Measurements from ENCODE around the gene SCLT1.
"Not testable (repeated sequence)": the region's sequence is repeated elsewhere in the genome, so short reads cannot be mapped to it uniquely, and the experiment has no call there.

SCLT1 gene

DNA sequence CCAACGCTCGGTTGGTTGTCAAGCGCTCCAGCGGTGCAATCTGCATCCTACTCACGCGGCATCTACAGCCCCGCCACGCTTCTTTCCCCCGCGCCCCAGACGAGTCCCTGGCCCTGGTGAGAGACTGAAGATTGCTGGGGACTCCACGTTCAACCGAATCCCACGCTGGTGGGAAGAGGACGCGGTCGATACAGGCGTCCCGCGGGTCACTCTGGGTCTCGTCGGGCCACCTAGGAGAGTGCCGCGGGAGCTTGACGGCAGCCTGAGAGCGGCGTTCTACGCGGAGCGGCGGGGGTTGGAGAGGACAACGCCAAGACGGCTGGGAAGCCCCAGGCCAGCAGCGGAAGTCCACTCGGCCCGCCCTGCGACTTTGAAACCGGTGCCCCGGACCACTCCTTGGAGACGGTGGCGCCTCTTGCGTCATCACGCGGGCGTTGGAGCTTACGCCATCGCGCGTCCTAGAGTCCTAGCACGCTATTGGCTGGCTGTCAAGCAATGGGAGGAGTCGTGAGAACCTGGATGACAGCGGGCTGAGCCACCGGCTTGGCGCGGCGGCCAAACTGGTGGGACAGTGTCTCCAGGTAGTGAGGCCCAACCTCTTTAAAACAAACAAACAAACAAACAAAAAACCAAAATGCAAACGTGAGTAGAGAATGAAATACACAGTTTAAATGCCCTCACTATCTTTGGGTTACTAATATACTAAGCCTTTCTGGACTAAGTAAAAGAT, at the start of gene SCLT1:
TSS of gene SCLT1 (minus strand) at position 349 of the 730 bp plus-strand sequence. CDS start 436 bp downstream, outside the sequence.
- DNase-seq (ENCODE audit: low read depth), result peak; percentile 95

DNA sequence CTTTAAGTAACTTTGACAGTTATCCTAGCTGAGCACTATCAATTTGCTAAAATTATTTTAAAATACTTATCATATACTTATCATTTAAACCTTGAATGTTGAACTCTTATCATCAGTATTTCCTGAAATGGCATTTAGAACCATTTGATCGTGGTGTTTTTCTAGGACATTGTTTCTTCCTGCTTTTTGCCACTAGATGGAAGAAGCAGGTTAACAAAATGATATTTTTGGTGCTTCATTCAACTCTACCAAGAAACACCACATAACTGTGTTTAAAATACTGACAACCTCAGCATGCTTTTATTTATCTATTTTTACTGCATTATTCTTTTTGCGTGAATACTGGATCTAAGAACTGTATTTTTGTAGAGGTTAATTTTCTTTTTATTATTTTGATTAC, 47.2 kb upstream of the SCLT1 start:
- DNase-seq (ENCODE audit: low read depth), result no peak

DNA sequence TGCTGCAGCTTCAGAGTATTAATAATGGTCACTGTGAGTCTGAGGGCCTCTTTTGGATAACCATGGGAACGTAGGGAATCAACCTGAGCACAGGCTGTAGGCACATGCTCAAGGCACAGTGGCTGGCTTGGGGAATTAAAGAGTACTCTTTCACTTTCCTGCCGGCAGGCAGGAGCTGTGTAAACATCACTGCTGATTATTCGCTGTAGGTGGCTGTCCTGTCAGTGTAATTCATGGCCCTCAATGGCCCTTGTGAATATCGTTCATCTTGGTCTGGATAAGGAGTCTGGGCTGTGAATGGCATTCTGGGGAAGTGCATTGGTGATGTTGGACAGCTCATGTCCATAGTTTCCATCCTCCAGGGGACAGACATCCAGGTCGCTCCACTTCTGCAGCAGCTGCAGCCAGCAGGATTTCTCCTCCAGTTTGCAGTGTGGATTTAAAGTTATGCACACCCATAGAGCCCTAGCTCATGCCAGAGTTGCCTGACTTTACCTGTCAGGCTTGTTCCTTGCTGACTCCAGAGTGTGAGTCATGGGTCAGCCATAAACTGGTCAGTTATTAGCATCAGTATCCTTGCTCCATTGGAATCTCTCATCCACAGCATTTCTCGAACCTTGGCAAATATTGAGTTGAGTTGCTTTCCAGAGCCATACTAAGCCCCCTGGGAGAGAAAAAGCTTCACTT, 45.6 kb upstream of the SCLT1 start:
- DNase-seq (ENCODE audit: low read depth), result no peak

DNA sequence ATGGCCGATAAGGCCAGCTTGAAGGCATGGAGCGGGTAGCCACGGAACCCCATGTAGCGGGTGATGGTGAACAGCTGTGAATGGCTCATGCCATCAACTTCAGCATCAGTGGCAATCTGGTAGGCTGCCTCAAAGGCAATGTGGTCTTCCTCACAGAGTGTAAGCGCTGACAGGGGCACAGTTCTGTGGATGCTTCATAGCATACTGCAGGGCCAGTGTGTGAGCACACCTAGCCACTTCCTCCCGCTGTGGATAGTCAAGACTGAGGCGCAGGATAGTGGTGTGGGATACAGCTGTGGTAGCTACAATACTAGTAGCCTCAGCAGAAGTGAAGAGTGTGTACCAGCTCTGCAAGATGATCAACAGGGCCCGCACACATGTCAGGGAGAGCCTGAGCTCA, 43.1 kb upstream of the SCLT1 start:
- DNase-seq (ENCODE audit: low read depth), result no peak

DNA sequence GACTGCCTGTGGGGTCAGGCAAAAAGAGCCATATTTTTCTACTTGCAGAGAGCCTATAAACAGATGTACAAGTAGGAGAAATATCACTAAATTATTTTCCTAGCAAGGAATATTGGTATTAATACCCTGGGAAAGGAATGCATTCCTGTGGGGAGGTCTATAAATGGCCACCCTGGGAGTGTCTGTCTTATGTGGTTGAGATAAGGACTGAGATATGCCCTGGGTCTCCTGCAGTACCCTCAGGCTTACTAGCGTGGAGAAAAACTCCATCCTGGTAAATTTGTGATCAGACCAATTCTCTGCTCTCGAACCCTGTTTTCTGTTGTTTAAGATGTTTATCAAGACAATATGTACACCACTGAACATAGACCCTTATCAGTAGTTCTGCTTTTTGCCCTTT, 38.0 kb upstream of the SCLT1 start:
- DNase-seq (ENCODE audit: low read depth), result no peak

DNA sequence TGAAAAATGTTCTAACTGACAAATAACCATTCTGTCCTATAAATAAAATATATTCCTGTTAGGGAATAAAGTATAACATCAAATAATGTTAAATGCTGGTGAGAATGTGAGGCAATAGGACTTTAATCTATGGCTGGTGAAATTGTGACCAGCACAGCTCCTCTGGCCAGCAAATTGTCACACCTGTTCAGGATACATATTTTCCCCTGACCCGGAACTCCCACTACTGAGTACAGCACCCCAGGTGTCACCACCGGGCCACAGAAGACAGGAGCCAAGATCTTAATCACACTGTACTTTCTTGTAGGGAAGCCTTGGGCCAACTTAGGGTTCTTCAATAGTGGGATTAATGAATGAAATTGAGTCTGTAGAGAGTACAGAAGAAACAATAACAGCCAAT, 35.8 kb upstream of the SCLT1 start:
- DNase-seq (ENCODE audit: low read depth), result no peak

DNA sequence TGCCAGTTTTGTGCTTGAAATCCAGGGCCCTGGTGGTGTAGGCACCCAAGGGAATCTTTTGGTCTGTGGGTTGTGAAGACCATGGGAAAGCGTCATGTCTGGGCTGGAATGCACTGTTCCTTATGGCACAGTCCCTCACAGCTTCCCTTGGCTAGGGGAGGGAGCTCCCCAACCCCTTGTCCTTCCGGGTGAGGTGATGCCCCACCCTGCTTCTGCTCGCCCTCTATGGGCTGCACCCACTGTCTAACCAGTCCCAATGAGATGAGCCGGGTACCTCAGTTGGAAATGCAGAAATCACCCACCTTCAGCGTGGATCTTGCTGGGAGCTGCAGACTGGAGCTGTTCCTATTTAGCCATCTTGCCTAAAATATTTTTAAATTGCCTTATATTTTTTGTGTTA, 33.3 kb upstream of the SCLT1 start:
- not testable (repeated sequence) for DNase-seq (ENCODE audit: low read depth)

DNA sequence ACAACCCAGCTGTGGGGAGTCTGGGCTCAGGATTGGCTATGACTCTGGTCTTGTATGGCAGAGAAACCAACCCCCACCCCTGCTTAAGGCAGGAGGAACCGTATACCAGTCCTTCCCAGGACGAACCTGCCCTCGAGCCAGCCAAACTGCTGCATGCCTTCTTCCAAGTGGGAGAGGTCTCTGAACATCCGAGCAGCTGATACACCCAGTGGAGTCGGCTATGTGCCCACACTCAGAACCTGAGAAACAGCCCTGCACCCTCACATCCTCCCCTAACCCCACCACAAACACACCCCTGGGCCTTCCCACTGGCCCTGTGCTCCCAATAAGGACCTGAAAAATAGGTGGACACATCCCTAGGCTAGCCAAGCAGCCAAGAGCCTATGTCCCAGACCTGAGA, 24.4 kb upstream of the SCLT1 start:
- DNase-seq (ENCODE audit: low read depth), result no peak

DNA sequence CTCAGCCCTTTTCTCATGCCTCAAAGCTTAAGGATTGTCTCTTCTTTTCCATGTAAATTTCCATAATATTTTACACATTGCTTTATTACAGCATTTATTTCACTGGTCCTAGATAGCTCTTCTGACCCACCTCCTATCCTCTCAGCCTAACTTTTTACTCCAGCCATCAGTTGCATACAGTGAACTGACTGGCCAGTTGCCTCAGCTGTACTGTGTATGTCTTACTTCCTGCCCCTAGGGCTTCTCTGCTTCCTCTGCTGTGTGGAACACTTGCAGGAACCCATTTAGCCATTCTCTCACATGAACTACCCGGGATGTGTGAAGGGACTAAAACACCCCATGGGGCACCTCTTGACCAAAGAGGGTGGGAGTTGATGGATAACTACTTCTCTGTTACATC, 20.6 kb upstream of the SCLT1 start:
- no peak for DNase-seq (ENCODE audit: low read depth)

DNA sequence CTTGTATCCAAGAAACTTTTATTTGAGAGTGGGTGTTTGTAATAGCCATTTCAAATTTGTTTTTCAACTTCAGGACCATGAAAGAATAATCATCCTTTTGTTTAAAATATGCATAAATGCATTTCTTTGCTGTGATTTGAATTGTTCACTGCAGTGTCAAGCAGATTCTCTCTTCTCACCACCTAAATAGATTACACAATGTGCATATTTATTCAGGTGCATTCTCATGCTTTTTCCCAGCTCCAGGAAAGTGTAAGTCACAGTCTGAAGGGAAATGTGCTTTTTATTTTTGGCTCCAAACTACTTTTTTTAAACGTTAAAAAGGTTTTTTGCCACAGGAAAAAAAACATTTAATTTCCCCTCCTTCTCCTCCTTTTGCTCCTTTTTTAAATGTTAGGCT, 20.1 kb upstream of the SCLT1 start:
- no peak for DNase-seq (ENCODE audit: low read depth)

DNA sequence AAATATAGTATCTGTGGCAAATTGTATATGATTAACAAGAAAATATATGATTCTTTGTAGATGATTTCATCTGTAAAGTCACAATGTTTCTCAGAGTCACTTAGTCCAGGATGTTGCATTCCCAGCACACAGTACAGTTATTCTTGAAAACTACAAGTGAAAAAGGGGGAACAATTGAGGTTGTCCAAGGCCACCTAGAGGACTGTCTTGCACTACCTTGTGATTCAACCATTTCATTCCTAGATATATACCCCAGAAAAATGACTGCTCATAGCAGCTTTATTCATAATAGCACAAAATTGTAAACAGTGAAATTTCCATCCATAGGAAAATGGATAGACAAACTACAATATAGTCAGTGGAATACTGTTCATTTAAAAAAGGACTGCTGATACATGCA, 18.6 kb upstream of the SCLT1 start:
- no peak for DNase-seq (ENCODE audit: low read depth)

DNA sequence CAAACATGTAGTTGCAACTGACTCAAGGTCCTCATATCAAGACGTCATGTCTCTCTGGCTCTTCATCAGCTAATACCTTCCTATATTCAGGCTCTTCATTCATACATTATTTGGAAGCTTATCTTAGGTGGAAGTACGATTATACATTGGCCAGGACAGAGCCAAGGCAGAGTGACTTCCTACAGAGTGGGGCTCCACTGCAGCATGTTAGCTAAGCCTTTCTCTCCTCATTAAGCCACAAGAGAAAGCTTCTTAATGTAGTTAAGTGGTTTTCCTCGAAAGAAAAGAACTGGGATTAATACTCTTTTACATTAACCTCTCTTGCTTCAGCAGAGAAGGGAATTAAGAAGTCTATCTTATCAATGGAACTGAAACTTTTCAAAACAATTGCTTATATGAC, 17.6 kb upstream of the SCLT1 start:
- no peak for DNase-seq (ENCODE audit: low read depth)

DNA sequence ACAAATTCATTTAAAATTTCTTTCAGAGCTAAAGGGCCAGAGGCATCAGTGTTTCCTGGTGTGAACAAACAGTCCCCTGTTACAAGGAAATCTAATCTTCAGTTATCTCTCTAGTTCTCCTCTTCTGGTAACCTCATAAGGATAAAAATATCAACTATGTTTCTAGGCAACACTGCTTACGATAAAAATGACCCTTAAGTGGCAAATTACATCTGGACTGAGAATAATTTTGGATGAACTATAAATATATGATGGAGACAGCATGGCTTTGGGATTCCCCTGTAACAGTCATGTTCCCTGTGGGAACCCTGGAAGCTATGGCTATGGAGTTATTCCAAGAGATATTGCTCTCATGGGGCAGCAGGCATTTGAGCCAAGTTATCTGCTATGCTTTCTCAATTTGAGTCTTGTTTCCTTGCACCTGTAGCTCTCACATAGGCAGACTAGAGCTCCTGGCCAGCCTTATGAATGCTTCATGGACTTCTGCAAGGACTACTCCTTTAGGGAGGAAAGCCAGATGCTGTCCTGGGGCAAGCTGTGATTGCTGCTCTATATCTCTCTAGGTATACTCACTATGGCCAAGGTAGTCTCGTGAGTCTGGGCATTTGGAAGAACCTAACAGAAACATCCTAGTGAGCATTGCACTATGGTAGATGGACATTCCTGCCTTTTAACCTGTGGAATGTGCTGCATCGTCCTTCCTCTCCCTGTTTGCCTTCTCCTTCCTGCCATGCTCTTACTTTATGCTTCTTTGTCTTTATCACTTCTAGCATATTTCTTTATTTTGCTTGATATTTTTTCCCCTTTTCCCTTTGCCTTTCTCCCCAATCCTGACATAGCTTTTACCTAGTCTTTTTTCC, 16.9 kb upstream of the SCLT1 start:
- no peak for DNase-seq (ENCODE audit: low read depth)

DNA sequence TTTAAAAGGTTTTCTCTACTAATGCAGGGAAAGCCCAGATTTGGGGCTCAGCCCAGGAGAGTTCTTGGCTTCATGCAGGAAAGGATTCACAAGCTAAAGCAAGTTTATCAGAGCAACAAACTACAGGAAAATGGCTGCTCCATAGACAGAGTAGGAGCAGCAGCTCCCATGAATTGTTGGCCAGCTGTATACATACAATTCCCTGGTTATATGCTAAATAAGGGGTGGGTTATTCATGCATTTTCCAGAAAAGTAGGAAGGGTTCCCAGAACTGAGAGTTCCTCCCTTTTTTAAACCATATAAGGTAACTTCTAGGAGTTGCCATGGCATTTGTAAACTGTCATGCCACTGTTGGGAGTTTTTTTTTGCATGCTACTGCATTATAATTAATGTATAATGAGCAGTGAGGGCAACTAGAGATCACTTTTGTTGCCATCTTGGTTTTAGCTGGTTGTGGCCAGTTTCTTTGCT, 5.2 kb upstream of the SCLT1 start:
- no peak for DNase-seq (ENCODE audit: low read depth)

DNA sequence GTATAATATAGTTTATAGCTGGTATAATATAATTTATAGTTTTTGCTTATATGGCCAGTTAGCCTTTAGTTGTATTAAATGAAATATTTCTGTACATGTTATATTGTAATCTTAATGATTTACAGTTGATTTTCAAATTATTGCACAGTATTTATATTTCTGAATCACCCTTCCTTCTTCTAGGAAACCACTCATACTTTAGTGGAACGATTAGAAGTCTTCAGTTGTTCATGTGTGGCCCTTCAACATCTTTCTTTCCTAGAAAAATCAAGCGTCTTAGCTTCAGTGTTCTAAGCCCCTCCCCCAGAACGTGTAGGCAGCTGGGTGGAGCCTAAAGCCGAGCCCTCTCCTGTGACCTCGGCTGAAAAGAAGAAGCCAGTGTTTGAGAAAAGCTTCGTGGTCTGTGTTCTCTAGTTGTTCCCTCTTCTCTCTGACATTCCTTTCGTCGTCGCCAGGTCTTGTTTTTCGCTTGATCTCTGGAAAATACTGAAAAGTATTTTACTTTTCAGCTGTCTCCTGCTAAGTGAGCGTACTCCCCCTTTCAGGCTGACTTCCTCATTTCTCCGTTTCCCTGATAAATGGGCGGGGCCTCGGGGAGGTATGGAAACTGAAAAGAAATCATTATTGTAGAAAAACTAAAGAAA, 2.6 kb upstream of the SCLT1 start, which contains the start of gene C4orf33:
TSS of gene C4orf33 (plus strand) at position 342 of the 644 bp plus-strand sequence. CDS start 6,459 bp downstream, outside the sequence.
- DNase-seq (ENCODE audit: low read depth), result peak; percentile 65

DNA sequence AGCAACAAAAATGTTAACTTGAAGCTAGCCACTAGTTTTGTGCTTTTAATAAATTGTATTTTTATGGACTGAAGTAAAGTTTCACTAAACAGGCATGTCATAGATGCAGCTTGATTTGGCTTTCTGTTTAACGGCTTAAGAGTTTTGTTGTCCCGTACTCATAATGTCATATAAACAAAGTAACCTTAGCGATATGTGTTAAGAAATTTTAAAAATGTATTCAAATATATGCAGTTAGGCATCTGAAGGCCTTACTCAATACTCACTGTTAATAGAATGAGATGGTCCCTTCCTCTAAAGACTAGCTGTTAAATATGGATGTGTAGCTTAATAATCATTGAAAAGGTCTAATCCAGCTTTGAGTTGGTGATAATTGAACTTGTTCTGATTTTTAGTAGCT, 1.0 kb upstream of the SCLT1 start:
- no peak for DNase-seq (ENCODE audit: low read depth)

DNA sequence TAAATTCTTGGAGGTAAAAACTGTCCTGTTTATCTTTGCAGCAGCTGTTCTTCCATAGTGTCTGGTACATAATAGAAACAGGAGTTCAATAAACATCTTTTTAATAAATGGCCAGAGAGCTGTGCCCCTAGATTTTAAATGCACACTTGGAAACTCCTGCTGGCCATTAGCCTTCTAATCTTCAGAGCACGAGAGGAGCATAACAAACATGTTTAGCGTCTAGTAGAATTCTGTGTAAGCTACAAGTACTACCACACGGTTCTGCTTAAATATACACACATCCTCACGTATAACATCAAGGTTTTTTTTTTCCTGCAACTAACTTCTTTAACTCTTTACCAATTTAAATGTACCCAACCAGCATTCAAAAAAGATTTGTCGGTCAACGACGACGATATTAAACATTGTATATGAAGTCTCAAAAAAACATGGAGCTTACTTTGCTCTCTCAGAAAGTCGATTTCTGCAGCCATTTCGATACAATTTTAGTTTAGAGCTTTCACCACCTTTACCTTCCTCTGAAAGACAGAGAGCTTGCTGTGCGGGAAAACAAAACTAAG, 628 bp downstream of the SCLT1 start:
- no peak for DNase-seq (ENCODE audit: low read depth)

DNA sequence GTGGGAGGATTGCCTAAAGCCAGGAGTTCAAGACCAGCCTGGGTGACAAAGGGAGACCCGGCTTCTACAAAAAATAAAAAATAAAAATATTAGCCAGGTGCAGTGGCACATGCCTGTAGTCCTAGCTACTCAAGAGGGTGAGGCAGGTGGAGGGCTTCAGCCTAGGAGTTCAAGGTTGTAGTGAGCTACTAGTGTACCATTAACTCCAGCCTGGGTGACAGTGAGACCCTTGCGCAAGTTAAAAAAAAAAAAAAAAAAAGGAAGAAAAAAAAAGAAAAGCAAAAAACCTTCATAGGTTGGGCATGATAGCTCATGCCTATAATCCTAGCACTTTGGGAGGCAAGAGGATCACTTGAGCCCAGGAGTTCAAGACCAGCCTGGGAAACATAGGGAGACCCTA, 5.8 kb downstream of the SCLT1 start:
- no peak for DNase-seq (ENCODE audit: low read depth)

DNA sequence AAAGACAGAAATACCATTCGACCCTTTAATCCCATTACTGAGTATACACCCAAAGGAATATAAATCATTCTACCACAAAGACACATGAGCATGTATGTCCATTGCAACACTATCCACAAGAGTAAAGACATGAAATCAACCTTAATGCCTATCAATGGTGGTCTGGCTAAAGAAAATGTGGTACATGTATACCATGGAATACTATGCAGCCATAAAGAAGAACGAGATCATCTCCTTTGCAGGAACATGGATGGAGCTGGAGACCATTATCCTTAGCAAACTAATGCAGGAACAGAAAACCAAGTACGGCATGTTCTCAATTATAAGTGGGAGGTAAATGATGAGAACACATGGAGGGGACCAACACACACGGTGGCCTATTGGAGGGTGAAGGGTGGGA, 7.9 kb downstream of the SCLT1 start:
- DNase-seq (ENCODE audit: low read depth), result no peak

DNA sequence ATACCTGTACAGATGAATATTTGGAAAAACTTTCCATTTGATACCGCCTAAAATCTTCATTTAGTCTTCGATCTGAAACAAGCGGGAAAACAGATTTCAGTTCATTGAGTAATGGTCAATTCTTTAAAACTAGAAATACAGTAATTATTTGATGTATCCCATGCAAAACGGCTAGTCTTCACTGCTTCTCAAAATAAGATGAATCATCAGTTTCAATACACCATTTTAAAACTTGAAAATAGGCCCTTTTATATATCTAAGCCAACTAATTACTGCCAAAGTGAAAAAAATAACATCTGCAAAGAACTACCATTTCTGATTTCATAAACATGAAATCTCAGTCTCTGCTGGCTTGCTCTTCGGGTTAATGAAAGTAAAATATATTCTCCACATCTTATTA, 11.0 kb downstream of the SCLT1 start:
- DNase-seq (ENCODE audit: low read depth), result no peak

DNA sequence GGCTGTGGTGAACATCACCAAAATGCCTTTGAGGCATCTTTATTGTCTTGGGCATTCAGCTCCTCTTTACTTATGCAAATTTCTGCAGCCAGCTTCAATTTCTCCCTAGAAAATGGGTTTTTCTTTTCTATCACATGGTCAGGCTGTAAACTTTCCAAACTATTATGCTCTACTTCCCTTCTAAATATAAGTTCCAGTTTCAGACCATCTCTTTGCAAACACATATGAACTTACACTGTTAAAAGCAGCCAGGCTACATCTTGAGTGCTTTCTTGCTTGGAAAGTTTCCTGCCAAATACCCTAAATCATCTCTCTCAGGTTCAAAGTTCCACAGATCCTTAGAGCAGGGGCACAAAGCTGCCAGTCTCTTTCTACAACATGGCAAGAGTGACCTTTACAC, 13.2 kb downstream of the SCLT1 start:
- no peak for DNase-seq (ENCODE audit: low read depth)

DNA sequence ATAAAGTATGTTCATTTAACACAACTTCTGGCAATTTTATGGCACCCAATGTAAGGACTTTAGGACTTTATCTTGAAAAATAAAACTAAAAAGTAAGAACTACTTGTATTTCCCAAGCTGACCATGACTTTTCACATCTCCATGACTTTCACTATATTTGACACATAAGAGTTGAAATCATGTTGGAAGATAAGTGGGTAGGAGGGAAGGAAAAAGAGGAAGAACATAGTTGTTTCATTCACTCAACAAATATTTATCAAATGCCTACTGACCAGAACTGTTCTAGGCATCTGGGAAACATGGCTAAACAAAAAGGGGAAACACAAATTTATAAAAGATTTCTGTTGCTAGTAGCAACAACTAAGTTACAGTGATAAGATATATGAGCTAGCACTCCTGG, 16.0 kb downstream of the SCLT1 start:
- DNase-seq (ENCODE audit: low read depth), result no peak

All from stimulated activated CD8-positive, alpha-beta memory T cell treated with anti-CD3 and anti-CD28 coated beads, Interleukin-4, amount 100 ng/mL, for 24 hours (primary cell).